Medulla oblongata (tissue), 1 donor: ENCODE results near the gene SPRING1.
A peak's percentile ranks its signal among the peaks of the same experiment; 100 is the strongest.

ENCODE experiments used
- DNase-seq: peaks from one replicate; pipeline ENCODE4 v3.0.0-alpha.2; 2015; ENCODE audit errors: extremely low spot score

The SPRING1 gene

DNA sequence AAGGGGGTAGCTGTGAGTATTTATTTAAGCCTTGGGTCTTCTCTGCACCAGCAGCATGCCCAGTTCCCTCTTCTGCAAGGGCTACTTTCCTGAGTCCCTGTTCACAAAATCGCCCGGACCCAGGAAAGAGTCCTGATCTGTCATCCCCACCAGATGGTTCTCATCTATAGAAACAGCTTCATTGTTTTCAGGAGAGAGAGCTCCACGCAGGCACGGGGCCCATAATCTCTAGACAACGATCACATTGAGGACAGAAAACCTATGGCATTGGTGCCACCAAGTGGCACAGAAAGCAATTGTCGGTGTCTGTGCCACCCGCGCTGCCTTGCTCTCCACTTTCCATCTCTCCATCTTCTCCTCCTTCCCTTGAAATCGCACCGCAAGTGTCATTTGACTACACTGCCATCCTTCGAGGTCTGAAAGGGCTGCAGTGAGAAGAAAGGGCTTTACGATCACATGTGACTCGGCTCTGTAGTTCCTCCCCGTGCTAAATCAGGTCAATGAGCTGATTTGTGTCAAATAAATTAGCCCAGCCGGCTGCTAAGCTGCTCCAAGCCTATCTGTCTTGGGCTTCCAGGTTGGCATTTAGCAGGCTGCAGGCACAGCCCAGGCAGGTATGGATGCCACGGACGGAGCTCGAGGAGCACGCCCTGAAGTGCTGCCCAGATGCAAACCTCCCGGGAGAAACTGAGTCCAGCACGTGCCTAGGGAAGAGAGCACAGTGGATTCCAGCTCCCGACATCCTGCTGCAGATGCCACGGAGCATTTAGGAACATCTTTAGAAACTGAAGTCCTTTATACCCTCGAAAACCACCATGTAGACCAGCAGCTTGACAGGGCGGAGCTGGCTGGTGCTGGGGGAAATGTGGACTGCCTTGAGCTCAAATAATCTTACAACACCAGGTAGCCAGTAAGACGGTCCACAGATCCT is 28.8 kb downstream of the SPRING1 start:
- peak; percentile 95 for DNase-seq

DNA sequence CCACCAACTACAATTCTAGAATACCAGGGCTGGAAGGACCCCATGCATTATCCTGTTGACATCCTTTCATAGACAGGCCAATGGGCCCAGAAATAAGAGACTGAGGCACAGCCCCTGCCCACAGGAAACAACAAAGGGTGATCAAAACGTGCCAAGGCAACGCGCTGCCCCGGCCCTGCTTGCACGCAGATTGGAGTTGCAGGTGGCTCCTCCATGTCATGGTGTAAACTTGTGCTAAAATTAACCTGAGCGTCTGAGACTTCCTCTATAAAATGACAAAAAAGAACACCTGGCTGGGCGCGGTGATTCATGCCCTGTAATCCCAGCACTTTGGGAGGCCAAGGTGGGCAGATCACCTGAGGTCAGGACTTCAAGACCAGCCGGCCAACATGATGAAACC is 30.1 kb downstream of the SPRING1 start:
- DNase-seq: no peak

DNA sequence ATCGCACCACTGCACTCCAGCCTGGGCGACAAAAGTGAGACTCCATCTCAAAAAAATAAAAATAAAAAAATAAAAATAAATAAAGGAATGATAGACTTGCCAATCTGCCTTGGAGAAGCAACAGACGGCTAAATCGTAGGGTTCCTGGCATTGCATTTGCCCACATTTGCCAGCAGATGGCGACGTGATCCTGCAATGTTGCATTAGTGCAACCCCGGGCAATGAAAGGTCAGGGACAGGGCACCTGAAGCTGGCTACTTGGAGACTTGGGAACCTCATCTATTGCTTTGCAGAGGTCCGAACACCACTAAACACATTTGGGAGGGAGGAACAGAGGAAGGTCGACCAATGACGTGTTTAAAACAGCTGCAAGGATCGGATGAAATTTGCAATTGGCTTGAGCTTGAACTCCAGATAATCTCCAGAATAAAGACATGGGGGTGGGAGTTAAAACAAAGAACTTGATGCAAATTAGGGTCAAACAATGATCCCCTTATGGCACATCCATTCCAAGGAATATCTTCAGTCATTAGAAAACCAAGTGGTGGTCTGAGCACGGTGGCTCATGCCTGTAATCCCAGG is 34.6 kb downstream of the SPRING1 start:
- peak; percentile 89 for DNase-seq

- no peak for DNase-seq
Observed at GRCh38 chr12:116701432-116701831, 36.4 kb downstream of the SPRING1 start.

DNA sequence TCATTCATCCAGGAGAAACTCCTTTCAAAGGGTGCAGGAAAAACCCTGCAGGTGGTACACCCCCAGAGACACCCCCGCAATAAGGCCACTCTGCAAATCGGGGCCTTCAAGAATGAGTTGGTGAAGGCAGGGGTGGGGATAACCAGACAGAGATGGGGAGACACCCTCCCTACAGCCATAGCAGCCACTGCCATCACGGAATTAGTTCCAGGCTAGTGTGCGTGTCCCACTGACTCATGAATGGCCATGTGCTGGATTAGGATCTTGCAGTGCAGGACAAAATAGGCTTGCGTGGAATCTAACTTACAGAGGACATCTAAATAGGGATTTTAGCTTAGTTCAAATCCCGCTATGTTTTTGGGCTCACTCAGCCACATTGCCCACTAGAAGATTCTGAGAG is 37.8 kb downstream of the SPRING1 start:
- no peak for DNase-seq

DNA sequence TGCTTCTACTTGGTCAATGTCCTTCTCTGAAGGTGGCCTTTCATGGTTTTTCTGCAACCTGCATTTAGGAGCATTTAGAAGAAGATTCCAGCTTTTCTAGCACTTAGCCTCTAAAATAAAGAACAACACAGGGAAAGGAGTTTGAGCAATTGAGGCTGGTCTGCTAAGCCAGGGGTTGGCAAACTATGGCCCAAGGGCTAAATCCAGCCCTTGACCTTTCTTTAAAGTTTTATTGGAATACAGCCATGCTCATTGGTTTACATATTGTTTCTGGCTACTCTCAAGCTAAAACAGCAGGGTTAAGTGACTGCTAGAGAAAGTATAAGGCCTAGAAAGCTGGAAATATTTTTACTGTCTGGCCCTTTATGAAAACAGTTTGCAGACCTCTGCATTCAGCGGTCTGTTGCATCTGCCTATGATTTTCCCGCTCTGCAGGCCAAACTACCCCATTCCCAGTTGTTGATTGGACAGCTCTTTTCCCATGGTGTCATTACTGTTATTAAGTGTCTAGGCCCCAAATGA is 39.3 kb downstream of the SPRING1 start:
- DNase-seq: no peak

GRCh38 chr12:116698116-116698515 is 39.8 kb downstream of the SPRING1 start:
- DNase-seq: no peak

- DNase-seq: no peak
Observed at GRCh38 chr12:116697716-116698115, 40.2 kb downstream of the SPRING1 start.

- DNase-seq: no peak
Observed at GRCh38 chr12:116697305-116697704, 40.6 kb downstream of the SPRING1 start.

GRCh38 chr12:116695464-116695725 is 42.5 kb downstream of the SPRING1 start:
- no peak for DNase-seq

- DNase-seq: no peak
Observed at GRCh38 chr12:116694653-116695463, 43.0 kb downstream of the SPRING1 start.

DNA sequence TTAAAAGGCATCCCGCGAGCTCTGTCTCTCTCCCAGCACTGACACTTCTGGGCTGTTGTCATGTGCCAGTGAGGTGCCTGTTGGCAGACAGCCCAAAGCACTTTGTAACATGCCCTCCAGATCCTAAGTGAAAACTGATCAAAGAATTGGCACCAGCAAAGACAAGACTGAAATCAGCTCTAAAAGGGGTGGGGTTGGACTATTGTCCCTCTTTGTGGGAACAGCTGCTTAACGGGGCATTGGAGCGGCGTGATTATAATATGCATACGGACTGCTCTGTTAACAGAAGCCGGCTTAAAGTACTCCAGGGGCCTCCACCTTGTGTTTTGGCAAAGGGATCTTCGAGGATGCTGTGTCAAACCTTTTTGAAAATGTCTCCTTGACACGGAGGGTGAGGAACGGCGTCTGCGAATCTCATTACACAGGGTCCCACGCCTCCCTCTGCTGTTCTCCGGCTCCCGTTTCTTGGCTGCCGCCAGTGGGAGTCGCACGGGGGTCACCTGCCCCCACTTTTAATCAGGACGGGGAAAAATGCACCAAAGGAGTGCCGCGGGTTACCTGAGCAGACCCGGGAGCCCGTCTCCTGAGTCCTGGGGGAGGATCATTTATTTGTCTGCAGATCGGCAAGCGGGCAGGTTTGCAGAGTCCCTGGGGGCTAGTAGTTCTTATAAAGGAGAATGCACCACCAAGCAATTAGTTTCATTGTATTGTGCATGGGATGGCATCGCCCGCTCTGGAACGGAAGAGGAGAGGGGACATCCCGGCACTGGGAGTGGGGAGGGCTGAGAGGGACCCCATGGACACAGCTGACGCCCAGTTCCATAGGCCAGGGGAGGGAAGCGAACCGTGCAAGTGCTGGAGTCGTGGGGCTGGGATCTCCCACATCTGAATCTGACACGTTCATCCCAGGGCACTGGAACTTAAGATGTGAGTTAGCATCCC is 44.3 kb downstream of the SPRING1 start:
- DNase-seq: no peak

DNA sequence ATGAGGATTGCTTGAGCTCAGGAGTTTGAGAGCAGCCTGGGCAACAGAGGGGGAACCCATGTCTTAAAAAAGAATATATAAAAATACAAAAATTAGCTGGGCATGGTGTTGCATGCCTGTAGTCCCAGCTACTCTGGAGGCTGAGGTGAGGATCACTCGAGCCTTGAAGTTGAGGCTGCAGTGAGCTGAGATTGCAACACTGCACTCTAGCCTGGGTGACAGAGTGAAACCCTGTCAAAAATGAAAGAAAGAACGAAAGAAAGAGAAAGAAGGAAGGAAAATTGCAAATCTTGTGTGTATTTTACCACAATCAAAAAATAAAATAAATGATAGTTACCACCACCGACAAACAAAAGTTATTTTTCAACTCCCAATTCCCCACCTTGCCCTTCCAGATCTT is 45.3 kb downstream of the SPRING1 start:
- DNase-seq: no peak

- no peak for DNase-seq
Observed at GRCh38 chr12:116691636-116692035, 46.2 kb downstream of the SPRING1 start.

DNA sequence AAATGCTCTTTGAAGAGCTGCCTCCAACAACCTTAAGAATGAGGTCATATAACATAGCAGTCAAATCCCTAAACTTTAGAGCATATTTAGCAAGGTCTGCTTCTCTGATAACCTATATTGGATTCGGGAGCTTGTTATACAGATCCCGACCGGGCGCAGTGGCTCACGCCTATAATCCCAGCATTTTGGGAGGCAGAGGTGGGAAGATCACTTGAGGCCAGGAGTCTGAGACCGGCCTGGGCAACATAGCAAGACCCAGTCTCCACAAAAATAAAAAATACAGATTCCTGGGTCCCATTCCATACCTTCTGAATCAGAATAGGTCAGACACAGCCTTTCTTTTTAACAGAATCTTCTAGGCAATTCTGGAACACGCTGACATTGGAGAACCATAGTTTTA is 46.7 kb downstream of the SPRING1 start:
- no peak for DNase-seq

DNA sequence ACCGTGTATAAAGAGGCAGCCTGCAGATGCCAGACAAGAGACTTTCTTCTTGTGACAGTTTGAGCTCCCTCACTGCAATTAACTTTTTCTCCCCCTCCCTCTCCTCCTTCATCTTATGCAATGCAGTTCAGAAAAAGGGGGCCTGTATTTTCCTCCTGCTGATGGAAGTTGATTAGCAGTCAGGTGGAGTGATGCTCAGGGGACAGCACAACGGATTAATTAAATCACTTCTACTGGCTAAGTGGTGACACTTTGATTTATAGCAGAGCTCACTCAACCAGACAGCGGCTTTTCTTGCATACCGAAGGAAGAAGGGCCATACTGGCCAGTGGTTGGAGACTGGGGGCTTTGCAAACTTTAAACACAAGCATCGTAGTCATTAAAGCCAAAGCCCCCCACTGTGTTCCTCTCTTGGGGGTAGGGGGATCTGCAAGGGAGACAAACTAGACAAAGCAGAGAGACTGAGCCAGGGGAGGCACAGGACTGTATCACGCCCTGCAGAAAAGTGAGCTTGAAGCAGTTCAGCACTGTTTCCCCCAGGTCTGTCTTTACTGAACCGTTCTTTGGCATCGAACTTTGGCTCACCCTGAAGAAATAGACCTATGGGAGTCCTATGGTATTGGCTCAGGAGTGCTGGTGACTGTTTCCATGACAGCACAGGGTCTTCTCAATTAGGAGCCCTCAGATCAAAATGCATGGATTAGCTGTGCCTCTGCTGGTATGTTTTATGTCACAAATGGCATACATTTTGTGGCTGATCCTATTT is 47.7 kb downstream of the SPRING1 start:
- DNase-seq: no peak

DNA sequence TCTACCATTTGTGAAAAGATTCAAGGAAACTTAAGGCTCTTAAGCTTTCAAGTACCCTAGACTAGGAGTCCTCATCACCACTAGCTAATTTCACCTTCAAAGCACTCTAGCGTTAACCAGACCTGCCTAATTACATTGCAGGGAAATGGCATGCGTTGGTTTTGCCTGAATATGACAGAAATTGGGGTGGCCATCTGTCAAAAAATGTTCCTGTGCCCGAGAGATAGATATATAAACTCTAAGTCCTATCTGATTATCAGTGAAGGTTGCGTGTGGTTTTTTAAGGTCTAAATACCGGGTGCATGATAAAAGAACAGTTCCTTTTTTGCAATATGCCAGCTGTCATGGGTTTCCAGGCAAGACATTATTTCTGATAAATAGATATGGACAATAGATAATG is 48.3 kb downstream of the SPRING1 start:
- DNase-seq: no peak
